Left lung (tissue), 10 donors: ENCODE measurements around the gene PAK1. TPM values are rescaled to one million over a fixed set of nuclear protein-coding genes. Genes with fewer than 3 reads are reported as not detected.

Experiments used
- ATAC-seq: fragments of 200-7000 bp; cut with Tn5 transposase; one replicate; pipeline ENCODE4 v1.9.1; 2020; ENCODE audit warnings: moderate library complexity
- DNase-seq, 4 donors: peaks; one replicate each; pipeline ENCODE4 v3.0.0-alpha.2; 2013 to 2020
- H3K27ac ChIP-seq, 2 donors: fragments of 200-600 bp; sonication (generic) in 1 of 2; one replicate each; pipeline versions ENCODE4 v1.5.0 to v1.8.0; 2020 to 2021
- H3K27me3 ChIP-seq, 2 donors: fragments of 200-600 bp; sonication (generic) in 1 of 2; one replicate each; pipeline versions ENCODE4 v1.5.0 to v1.8.0; 2020 to 2021
- H3K36me3 ChIP-seq, 2 donors: fragments of 200-600 bp; sonication (generic) in 1 of 2; one replicate each; pipeline versions ENCODE4 v1.5.0 to v1.8.0; 2020 to 2021
- H3K4me1 ChIP-seq, 2 donors: fragments of 200-600 bp; one replicate each; pipeline ENCODE4 v1.8.0; 2021
- H3K4me3 ChIP-seq, 2 donors: fragments of 200-600 bp; sonication (generic) in 1 of 2; one replicate each; pipeline versions ENCODE4 v1.5.0 to v1.8.0; 2020 to 2021; ENCODE audit warnings: mild to moderate bottlenecking in 1 of 2
- H3K9me3 ChIP-seq, 2 donors: fragments of 200-600 bp; sonication (generic) in 1 of 2; one replicate each; pipeline versions ENCODE4 v1.5.0 to v1.8.0; 2020 to 2021
- intact Hi-C, 2 donors: fragments of 100-400 bp; cut with DNase I; formaldehyde crosslinking; loops; one replicate each; pipeline versions ENCODE4 v1.11.2 to v1.14.2; 2022
- polyA plus RNA-seq, 6 donors: library from polyadenylated mRNA; unstranded; fragments of 120-200 nt; gene quantifications; one replicate each; pipeline ENCODE4 v1.2.1, GENCODE V29; 2013; ENCODE audit not compliant: insufficient read length in 6 of 6
- total RNA-seq, 2 donors: library from RNA; stranded (reverse); fragmentation: NEBNext Ultra II Directional; extraction: Animal tissue kit (Norgen Biotek cat#: 25700); gene quantifications; one replicate each; pipeline ENCODE4 v1.2.1, GENCODE V29; 2021
- TF ChIP-seq, protein P1 (sequence below), 2 donors: fragments of 200-600 bp; sonication (generic) in 1 of 2; IDR thresholded peaks; one replicate each; pipeline versions ENCODE4 v1.5.0 to v1.8.0; 2021; ENCODE audit warnings: antibody characterized with exemption in 2 of 2
- donor health status: DM: no; HTN: yes; CAD: no.
- donor health status: DM: no; HTN: no; CAD: no.

The PAK1 gene
- total and polyA plus RNA-seq, 8 donors: 32.4 to 61.4 (median 51.4) TPM

GRCh38 chr11:77442394-77443053 is 31.4 kb downstream of the PAK1 start:
- ATAC-seq (no peak), DNase-seq (no peak)
- Histone ChIP-seq H3K27ac (no peak overlapping the region), H3K4me1 (peaks cover 0 to 25% of the 10 kb centered on the region in 2 donors), H3K4me3 (no peak overlapping the region), H3K9me3 (no peaks in the 10 kb centered on the region), H3K27me3 (no peaks in the 10 kb centered on the region), H3K36me3 (no peaks in the 10 kb centered on the region)
- intact Hi-C loops: no loop called here
- TF ChIP-seq, protein P1, sequence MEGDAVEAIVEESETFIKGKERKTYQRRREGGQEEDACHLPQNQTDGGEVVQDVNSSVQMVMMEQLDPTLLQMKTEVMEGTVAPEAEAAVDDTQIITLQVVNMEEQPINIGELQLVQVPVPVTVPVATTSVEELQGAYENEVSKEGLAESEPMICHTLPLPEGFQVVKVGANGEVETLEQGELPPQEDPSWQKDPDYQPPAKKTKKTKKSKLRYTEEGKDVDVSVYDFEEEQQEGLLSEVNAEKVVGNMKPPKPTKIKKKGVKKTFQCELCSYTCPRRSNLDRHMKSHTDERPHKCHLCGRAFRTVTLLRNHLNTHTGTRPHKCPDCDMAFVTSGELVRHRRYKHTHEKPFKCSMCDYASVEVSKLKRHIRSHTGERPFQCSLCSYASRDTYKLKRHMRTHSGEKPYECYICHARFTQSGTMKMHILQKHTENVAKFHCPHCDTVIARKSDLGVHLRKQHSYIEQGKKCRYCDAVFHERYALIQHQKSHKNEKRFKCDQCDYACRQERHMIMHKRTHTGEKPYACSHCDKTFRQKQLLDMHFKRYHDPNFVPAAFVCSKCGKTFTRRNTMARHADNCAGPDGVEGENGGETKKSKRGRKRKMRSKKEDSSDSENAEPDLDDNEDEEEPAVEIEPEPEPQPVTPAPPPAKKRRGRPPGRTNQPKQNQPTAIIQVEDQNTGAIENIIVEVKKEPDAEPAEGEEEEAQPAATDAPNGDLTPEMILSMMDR (IDR thresholded peaks at IDR 0.05): no peak

DNA sequence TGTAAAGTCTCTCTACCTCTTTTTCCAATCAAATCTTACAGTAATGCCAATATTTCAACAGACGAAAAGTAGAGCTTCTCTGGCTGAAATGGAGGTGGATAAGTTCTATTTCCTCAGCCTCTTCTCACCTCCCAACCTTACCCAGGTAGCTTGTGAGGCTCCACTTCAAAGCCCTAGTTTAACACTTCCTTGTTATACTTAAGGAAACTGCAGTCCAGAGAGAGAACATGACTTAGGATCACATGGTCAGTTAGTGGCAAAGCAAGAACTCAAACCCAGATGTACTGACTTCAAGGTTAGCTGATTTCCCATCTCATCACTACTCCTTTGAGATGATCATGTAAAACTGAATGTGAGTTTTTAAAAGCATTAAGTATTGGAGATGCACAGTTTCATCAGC is 32.5 kb downstream of the PAK1 start:
- no peaks in the 10 kb centered on the region for H3K27me3 ChIP-seq
- DNase-seq (no peak), ATAC-seq (peak; percentile 71)
- peaks cover 0 to 17% of the 10 kb centered on the region in 2 donors for H3K4me1 ChIP-seq
- no peak overlapping the region for H3K27ac ChIP-seq
- H3K9me3 ChIP-seq: no peaks in the 10 kb centered on the region
- H3K4me3 ChIP-seq: no peak overlapping the region
- no peaks in the 10 kb centered on the region for H3K36me3 ChIP-seq
- TF ChIP-seq, protein P1 (IDR thresholded peaks at IDR 0.05): no peak
- intact Hi-C loops: no loop called here

DNA sequence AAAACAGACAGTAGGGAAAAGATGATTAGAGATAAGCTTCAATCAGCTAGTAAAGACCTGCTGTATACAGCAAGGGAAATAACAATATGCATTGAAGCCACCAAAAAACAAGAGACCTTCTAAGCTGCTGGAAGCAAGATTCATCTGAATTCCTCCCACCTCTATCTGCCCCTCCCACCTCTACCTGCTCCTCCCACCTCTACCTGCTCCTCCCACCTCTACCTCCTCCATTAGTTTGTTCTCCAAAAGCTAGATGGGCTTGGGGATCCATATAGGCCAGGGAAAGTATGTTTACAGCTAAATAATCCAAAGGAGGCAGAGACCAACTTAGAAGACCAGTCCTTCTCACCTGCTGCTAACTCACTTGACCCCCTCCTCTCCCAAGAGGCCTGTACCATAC is 33.2 kb downstream of the PAK1 start:
- TF ChIP-seq, protein P1 (IDR thresholded peaks at IDR 0.05): no peak
- H3K4me3 ChIP-seq: no peak overlapping the region
- ATAC-seq (no peak), DNase-seq (no peak)
- H3K27ac ChIP-seq: no peak overlapping the region
- no peaks in the 10 kb centered on the region for H3K9me3 ChIP-seq
- no peaks in the 10 kb centered on the region for H3K27me3 ChIP-seq
- H3K4me1 ChIP-seq: peaks cover 0 to 13% of the 10 kb centered on the region in 2 donors
- intact Hi-C loops: no loop called here
- no peaks in the 10 kb centered on the region for H3K36me3 ChIP-seq

GRCh38 chr11:77438487-77438886 is 35.4 kb downstream of the PAK1 start:
- no peak overlapping the region for H3K4me3 ChIP-seq
- no peak overlapping the region for H3K27ac ChIP-seq
- DNase-seq (no peak), ATAC-seq (no peak)
- intact Hi-C loops: no loop called here
- H3K27me3 ChIP-seq: no peaks in the 10 kb centered on the region
- H3K4me1 ChIP-seq: no peaks in the 10 kb centered on the region
- TF ChIP-seq, protein P1 (IDR thresholded peaks at IDR 0.05): no peak
- H3K9me3 ChIP-seq: no peaks in the 10 kb centered on the region
- H3K36me3 ChIP-seq: no peaks in the 10 kb centered on the region

GRCh38 chr11:77436969-77437368 is 36.9 kb downstream of the PAK1 start:
- H3K27ac ChIP-seq: no peak overlapping the region
- no peaks in the 10 kb centered on the region for H3K4me1 ChIP-seq
- H3K4me3 ChIP-seq: no peak overlapping the region
- DNase-seq (no peak), ATAC-seq (no peak)
- no peaks in the 10 kb centered on the region for H3K27me3 ChIP-seq
- no peaks in the 10 kb centered on the region for H3K9me3 ChIP-seq
- TF ChIP-seq, protein P1 (IDR thresholded peaks at IDR 0.05): no peak
- no peaks in the 10 kb centered on the region for H3K36me3 ChIP-seq
- intact Hi-C loops: no loop called here
